ENCODE measurements around the gene IFNA1. TPM values are rescaled to one million over a fixed set of nuclear protein-coding genes. Genes with fewer than 3 reads are reported as not detected.

The IFNA1 gene
- polyA plus RNA-seq, 1 donor from 2014 or later, result not detected

GRCh38 chr9:21482213-21482612 is 42.0 kb downstream of the IFNA1 start, which contains the start of gene IFNE:
Gene IFNE, minus strand, starts transcription at chr9:21482313. Its CDS starts 619 bp downstream, at chr9:21481694.
- H3K36me3 ChIP-seq (ENCODE audit: insufficient read depth, low read length), result no peaks in the 10 kb centered on the region
- no peaks in the 10 kb centered on the region for H3F3A ChIP-seq (ENCODE audit: insufficient read depth, low read length, poor library complexity, severe bottlenecking)
- no peaks in the 10 kb centered on the region for H3K27me3 ChIP-seq (ENCODE audit: insufficient read depth, low read depth, low read length)
- no peak within 1 kb of the TSS for H3K9ac ChIP-seq (ENCODE audit: low read length)
- H3K4me3 ChIP-seq (ENCODE audit: low read length), result no peak within 1 kb of the TSS
- H3K9me3 ChIP-seq (ENCODE audit: low read length), result no peaks in the 10 kb centered on the region
- no peak within 1 kb of the TSS for H2AFZ ChIP-seq (ENCODE audit: low read depth, low read length)
- H3K79me2 ChIP-seq (replicated peaks; ENCODE audit: insufficient read depth, low read length), result no peaks in the 10 kb centered on the region
- no peaks in the 10 kb centered on the region for H3K9me2 ChIP-seq (ENCODE audit: insufficient read depth, low read length)
- H3K4me2 ChIP-seq (ENCODE audit: low read length), result no peak within 1 kb of the TSS
- H4K20me1 ChIP-seq (ENCODE audit: insufficient read depth), result no peaks in the 10 kb centered on the region
- H3K27ac ChIP-seq (ENCODE audit: low read length), result no peak within 1 kb of the TSS
- TF ChIP-seq EP300 (conservative IDR thresholded peaks at IDR 0.05; ENCODE audit: poor library complexity, severe bottlenecking) (no peak), SMC3 (conservative IDR thresholded peaks at IDR 0.05; ENCODE audit: poor library complexity) (no peak), EZH2 (IDR thresholded peaks at IDR 0.05; ENCODE audit: borderline replicate concordance, insufficient read depth, low read length, poor library complexity, severe bottlenecking) (no peak), REST (IDR thresholded peaks at IDR 0.05; ENCODE audit: borderline replicate concordance) (no peak), RAD21 (conservative IDR thresholded peaks at IDR 0.05) (no peak), POLR2AphosphoS5 (IDR thresholded peaks at IDR 0.05) (no peak), TAF1 (IDR thresholded peaks at IDR 0.05; ENCODE audit: low read depth) (no peak), MXI1 (conservative IDR thresholded peaks at IDR 0.05; ENCODE audit: poor library complexity, severe bottlenecking) (no peak), CTCF (IDR thresholded peaks at IDR 0.05; ENCODE audit: poor library complexity, severe bottlenecking) (no peak)

Other genes with a start within 250 kb of the IFNA1 start
- gene IFNA7, start 238.2 kb upstream of the IFNA1 start, polyA plus RNA-seq, result not detected in 2 replicates
- gene IFNA10, start 233.3 kb upstream of the IFNA1 start, polyA plus RNA-seq, result not detected in 2 replicates
- not detected in 2 replicates for gene IFNA16, start 223.1 kb upstream of the IFNA1 start, polyA plus RNA-seq
- not detected in 2 replicates for gene IFNA17, start 212.2 kb upstream of the IFNA1 start, polyA plus RNA-seq
- not detected in 2 replicates for gene IFNA14, start 200.4 kb upstream of the IFNA1 start, polyA plus RNA-seq
- not detected in 2 replicates for gene IFNA5, start 135.1 kb upstream of the IFNA1 start, polyA plus RNA-seq
- gene KLHL9, start 105.0 kb upstream of the IFNA1 start, polyA plus RNA-seq, result 39.6 and 40.9 TPM in 2 replicates
- not detected in 2 replicates for gene IFNA6, start 89.6 kb upstream of the IFNA1 start, polyA plus RNA-seq
- gene IFNA13, start 72.4 kb upstream of the IFNA1 start, polyA plus RNA-seq, result not detected in 2 replicates
- gene IFNA2, start 55.0 kb upstream of the IFNA1 start, polyA plus RNA-seq, result not detected in 2 replicates
- gene IFNA8, start 31.3 kb upstream of the IFNA1 start, polyA plus RNA-seq, result not detected in 2 replicates
- not detected in 2 replicates for gene IFNE, start 41.9 kb downstream of the IFNA1 start, polyA plus RNA-seq

Measured in neural cell (in vitro differentiated cells).